ENCODE data around the gene UBE2M.

Gene UBE2M

DNA sequence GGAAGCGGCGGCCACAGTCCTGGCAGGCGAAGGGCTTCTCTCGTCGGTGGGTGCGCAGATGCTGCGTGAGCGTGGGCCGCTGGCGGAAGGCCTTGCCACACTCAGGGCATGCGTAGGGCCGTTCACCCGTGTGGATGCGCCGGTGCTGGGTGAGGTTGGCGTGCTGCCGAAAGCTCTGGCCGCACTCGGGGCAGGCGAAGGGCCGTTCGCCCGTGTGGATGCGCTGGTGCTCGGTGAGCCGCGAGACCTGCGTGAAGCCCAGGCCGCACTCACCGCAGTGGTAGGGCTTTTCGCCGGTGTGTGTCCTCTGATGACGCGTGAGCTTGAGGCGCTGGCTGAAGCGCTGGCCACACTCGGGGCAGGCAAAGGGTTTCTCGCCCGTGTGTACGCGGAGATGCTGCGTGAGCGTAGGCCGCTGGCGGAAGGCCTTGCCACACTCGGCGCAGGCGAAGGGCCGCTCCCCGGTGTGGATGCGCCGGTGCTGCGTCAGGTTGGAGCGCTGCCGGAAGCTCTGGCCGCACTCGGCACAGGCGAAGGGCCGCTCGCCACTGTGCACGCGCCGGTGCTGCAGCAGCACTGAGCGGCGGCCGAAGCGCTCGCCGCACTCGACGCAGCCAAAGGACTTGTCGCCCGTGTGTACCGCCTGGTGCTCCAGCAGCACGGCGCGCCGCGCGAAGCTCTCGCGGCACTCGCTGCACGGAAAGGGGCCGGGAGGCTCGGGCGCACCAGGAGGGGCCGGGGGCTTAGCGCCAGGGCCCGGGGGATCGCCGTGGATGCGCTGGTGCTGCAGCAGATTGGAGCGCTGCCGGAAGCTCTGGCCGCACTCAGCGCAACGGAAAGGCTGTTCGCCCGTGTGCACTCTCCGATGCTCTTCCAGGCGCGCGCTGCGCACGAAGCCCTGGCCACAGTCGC lies 4.0 kb upstream of the UBE2M start:
- H3K27me3 Mint-ChIP-seq = no peaks in the 10 kb centered on the region
- peak; percentile 74 for DNase-seq
- peaks cover 50% of the 10 kb centered on the region for H3K4me1 Mint-ChIP-seq (ENCODE audit: low read depth)
- H3K27ac Mint-ChIP-seq = peak overlapping the region; percentile 71
- peaks cover 48% of the 10 kb centered on the region for H3K36me3 Mint-ChIP-seq (ENCODE audit: low read depth)
- no peaks in the 10 kb centered on the region for H3K9me3 Mint-ChIP-seq
- H3K4me3 Mint-ChIP-seq = peak overlapping the region; percentile 97

DNA sequence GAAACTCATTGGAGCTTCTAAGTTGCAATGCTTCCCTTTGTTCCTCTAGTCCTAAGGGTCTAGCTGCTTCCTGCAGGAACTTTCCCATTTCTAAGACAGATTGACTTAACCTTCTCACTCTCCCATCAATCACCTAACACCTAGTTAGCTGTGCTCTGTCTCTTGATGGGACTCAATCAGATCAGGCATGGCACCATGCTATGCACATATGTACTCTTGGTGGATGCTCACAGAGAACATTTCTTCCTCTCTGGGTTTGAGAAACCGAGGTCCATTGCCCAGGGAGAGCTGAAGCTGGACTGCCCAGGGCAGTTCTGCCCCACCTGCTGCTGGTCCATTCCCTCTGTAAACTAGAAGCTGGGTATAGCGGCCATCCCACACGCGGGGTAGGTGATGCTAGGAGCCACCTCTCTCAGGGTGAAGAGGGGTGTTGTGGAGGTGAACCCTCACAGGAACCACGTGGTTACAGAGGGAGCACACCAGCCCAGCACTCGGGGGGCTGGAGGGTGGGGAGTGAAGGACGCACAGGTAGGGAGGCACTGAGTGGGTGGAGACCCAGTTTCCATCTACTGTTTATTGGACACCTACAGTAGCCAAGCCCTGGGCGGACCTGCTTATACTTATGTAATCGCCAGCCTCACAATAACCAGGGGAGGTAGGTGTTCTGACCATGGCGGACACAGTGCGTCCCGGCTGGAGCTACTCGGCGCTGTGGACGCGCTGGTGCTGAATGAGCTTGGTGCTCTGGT lies 3.1 kb upstream of the UBE2M start:
- H3K27ac Mint-ChIP-seq = peak overlapping the region; percentile 71
- H3K4me3 Mint-ChIP-seq = peak overlapping the region; percentile 97
- H3K36me3 Mint-ChIP-seq (ENCODE audit: low read depth) = peaks cover 48% of the 10 kb centered on the region
- no peaks in the 10 kb centered on the region for H3K9me3 Mint-ChIP-seq
- peak; percentile 45 for DNase-seq
- no peaks in the 10 kb centered on the region for H3K27me3 Mint-ChIP-seq
- peaks cover 58% of the 10 kb centered on the region for H3K4me1 Mint-ChIP-seq (ENCODE audit: low read depth)

DNA sequence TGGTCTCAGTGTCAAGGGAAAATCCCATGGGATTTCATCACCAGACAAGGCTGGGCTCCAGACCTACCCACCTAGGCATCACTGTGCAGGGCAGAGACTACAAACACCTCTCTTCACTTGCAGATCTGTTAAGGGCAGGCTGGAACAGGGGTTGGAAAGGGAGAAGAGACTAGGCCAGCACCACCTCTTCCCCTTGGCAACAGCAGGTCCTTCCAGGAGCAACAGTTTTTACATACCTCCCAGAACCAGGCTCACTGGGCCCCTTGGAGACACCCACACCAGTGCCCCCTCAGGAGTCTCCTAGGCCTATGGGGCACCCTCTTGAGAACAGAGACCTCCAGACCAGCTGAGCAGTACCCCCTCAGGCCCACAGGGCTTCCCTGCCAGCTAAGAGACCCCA lies 2.5 kb upstream of the UBE2M start:
- peak; percentile 38 for DNase-seq
- H3K9me3 Mint-ChIP-seq = no peaks in the 10 kb centered on the region
- H3K27ac Mint-ChIP-seq = peak overlapping the region; percentile 100
- H3K27me3 Mint-ChIP-seq = no peaks in the 10 kb centered on the region
- peaks cover 64% of the 10 kb centered on the region for H3K4me1 Mint-ChIP-seq (ENCODE audit: low read depth)
- H3K4me3 Mint-ChIP-seq = peak overlapping the region; percentile 97
- peaks cover 48% of the 10 kb centered on the region for H3K36me3 Mint-ChIP-seq (ENCODE audit: low read depth)

DNA sequence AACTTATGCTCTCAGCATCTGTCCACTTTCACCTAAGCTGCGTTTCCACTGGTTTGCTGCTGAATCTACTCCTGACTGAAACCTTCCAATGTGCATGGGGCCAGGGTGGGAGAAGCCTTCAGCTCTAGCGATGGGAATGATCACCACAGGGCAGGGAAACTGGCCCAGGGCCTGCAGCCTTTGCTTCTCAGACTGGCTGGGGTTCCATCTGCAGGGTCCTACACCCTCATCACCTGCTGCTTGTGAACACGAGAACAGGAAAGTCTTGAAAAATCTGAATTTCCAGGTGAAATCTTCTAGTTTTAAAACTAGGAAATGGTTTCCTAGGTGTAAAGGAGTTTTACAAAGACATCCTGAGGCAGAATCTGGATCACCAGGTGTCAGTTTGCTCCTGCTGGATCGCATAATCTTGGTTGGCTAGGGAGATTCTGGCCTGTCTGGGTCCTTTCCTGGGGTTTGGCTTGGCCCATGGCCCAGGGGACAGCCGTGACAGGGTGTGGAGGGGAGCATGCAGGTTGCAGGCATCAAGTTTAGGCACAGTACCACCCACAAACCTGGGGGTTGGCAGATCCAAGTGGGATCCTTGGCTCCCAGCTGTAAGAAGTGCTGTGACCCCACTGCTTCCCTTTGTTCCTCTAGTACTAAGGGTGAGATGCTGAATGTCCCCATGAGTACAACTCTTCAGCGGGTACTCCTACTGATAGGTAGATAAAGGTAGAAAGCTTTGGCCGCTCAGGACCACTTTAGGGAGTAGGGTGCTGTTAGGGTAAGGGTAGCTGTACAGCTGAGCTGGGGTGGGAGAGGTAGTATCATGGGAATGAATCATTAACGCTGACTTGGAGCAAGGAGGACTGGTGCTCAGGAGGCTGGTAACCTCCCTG lies 1.8 kb upstream of the UBE2M start:
- no peaks in the 10 kb centered on the region for H3K27me3 Mint-ChIP-seq
- peaks cover 55% of the 10 kb centered on the region for H3K36me3 Mint-ChIP-seq (ENCODE audit: low read depth)
- H3K27ac Mint-ChIP-seq = peak overlapping the region; percentile 100
- peaks cover 69% of the 10 kb centered on the region for H3K4me1 Mint-ChIP-seq (ENCODE audit: low read depth)
- peak overlapping the region; percentile 97 for H3K4me3 Mint-ChIP-seq
- no peaks in the 10 kb centered on the region for H3K9me3 Mint-ChIP-seq
- peak; percentile 39 for DNase-seq

DNA sequence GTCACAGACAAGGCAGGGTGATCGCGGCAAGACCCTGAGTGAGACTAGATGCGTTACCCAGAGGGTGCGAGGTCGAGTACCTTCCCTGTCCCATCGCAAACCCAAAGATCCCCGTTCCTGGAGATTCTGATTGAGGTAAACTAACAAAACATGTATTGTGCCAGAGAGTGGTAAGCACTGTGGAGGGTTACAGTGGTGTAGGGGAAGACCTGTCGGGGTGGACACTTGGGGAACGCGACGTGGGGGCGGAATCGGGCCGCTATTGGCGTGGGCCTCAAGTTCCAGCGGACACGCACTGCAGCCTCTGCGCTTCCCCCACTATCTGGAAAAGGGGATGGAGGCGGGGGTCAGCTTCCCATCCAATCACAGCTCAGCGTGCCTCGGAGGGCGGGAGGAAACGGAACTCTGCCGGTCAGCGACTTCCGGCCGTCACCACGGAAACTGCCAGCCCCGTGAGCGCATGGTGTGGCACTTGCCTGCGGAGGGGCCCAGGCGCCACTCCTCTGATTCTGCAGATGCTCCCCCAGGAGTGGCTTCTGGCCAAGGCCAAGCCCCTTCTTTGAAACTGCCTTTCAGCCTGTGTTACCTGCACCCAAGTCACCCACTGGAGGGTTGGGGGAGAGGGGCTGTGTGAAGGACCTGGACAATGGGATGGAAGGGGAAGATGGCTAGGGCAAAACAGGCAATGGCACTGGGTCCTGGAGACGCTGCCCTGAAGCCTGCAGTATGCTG lies 1.0 kb upstream of the UBE2M start:
- no peaks in the 10 kb centered on the region for H3K9me3 Mint-ChIP-seq
- peak; percentile 84 for DNase-seq
- peak overlapping the region; percentile 97 for H3K4me3 Mint-ChIP-seq
- H3K36me3 Mint-ChIP-seq (ENCODE audit: low read depth) = peaks cover 61% of the 10 kb centered on the region
- H3K4me1 Mint-ChIP-seq (ENCODE audit: low read depth) = peaks cover 73% of the 10 kb centered on the region
- no peaks in the 10 kb centered on the region for H3K27me3 Mint-ChIP-seq
- H3K27ac Mint-ChIP-seq = peak overlapping the region; percentile 100

DNA sequence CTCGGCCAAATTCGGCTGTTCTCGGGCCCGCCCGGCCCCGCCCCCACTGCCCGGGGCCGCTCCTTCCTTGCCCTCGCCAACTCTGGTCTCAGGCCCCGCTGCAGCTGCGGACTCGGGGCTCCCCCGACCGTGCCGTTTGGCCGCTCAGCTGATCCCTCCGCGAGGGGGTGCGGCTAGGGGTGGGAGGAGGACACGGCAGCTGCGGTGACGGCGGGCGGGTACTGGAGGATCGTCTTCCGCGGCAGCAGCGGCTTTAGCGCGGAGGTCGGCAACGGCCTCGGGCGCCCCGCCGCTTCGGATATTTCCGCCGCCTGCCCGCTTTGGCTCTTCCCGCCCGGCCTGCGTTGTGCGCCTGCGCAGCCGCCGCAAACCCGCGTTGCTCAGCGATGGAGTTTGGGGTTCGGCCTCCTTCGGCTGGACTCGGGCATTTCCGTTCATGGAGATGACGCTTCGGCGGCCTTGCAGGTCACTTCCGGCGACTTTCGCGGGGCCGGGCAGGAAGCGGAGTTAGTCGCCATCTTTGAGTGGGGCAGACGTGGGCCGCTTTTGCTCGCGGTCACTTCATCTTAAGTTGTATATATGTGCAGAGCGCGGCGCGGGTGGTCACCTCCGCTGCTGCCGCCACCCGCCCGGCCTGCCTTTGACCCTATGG lies 338 bp upstream of the UBE2M start:
- Mint-ChIP-seq H3K9me3 (no peaks in the 10 kb centered on the region), H3K27ac (peak overlapping the region; percentile 100), H3K4me3 (peak overlapping the region; percentile 97), H3K27me3 (no peaks in the 10 kb centered on the region), H3K4me1 (ENCODE audit: low read depth) (peaks cover 75% of the 10 kb centered on the region), H3K36me3 (ENCODE audit: low read depth) (peaks cover 68% of the 10 kb centered on the region)
- peak; percentile 99 for DNase-seq

DNA sequence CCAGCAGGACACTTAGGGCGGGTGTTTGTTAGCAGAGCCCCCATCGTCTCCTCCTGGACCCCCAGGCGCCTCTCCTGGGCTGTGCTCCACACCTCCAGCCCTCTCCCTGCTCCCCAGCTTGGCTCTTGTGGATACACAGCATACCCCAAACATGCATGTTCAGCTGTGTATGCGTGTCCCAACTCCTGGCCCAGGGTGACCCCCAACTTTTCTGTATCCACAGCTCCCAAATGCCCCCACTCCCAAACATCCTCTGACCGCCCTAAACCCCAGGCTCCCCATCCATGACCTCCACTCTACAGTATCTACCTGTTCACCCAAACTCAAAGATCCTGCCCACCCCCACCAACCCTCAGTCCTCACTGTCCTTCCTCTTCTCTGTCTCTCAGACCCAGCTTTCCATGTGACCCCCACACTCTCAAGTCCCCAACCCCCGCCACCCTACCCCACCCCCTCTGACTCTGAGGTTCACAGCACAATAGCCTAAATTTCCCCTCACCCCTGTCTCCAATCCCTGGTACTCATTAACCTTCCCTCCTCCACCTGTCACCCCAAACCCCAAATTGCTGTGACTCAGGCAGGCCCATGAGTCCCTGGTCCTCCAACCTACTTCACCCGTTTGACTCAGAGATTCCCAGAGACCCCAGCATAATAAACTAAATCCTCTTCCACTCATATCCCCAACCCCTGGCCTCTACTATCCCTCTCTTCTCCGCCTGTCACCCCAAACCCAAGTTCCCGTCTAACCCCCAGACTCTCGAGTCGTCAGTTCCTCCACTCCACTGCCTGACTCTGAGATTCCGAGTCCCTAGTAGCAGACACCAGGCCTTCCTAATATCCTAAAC lies 968 bp downstream of the UBE2M start:
- peak overlapping the region; percentile 96 for H3K27ac Mint-ChIP-seq
- no peak for DNase-seq
- H3K27me3 Mint-ChIP-seq = no peaks in the 10 kb centered on the region
- peaks cover 81% of the 10 kb centered on the region for H3K36me3 Mint-ChIP-seq (ENCODE audit: low read depth)
- peak overlapping the region; percentile 97 for H3K4me3 Mint-ChIP-seq
- H3K4me1 Mint-ChIP-seq (ENCODE audit: low read depth) = peaks cover 74% of the 10 kb centered on the region
- no peaks in the 10 kb centered on the region for H3K9me3 Mint-ChIP-seq

DNA sequence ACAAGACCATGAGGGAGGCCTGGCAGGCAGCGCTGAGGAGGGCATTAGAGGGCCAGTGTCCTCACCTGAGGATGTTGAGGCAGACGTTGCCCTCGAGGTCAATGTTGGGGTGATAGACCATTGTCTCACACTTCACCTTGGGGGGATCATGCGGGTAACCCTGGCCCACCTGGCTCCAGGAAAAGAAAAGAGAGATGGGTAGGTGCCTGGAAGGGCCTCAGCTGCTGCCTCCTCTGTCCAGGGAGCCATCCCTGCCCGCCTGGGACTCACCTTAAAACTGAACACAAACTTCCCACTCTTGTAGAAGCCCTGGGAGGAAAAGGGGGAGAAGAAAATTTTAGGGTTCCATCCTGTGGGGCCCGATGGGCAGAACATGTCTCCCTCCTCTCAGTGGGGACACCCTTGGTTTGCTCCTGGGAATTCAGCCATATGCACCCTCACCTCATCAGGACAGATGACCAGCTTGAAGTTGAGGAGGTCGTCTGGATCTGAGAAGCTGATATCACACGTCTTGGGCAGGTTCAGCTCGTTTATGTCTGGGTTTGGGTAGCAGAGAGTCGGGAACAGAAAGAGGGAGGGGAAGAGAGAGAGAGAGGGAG lies 1.7 kb downstream of the UBE2M start:
- peak overlapping the region; percentile 97 for H3K4me3 Mint-ChIP-seq
- H3K27ac Mint-ChIP-seq = peak overlapping the region; percentile 96
- H3K36me3 Mint-ChIP-seq (ENCODE audit: low read depth) = peaks cover 83% of the 10 kb centered on the region
- no peaks in the 10 kb centered on the region for H3K9me3 Mint-ChIP-seq
- H3K4me1 Mint-ChIP-seq (ENCODE audit: low read depth) = peaks cover 72% of the 10 kb centered on the region
- H3K27me3 Mint-ChIP-seq = no peaks in the 10 kb centered on the region
- no peak for DNase-seq

DNA sequence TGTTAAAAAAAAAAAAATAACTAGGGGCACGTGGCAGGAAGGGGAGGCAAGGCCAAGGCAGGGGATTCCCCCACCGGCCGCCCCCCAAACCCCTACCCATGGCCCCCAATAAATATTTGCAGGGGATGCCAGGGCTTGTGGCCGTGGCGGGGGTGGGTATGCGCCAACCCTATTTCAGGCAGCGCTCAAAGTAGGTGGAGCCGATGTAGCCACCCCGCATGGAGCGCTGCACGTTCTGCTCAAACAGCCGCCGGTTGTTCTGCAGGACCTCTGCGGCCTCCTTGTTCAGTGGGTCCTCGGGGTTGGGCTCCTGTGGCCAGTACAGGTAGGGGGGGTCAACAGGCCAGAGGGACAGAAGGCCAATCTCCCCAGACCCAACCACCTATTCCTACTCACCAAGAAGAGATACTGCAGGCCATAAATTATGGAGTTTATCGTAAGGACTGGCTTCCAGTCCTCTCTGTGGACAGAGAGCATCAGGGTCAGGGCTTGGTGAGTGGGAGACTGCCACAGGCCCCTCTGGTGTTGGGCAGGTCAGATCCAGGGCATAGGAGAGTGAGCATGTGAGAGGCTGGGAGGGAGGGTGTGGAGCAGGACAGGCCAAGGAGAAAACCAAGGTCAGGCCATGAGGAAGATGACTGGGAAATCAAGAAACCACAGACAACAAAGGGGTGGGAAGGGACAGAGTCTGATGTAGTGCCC lies 2.3 kb downstream of the UBE2M start:
- Mint-ChIP-seq H3K27me3 (no peaks in the 10 kb centered on the region), H3K27ac (peak overlapping the region; percentile 96), H3K4me3 (peak overlapping the region; percentile 97), H3K9me3 (no peaks in the 10 kb centered on the region), H3K36me3 (ENCODE audit: low read depth) (peaks cover 84% of the 10 kb centered on the region), H3K4me1 (ENCODE audit: low read depth) (peaks cover 67% of the 10 kb centered on the region)
- DNase-seq = peak; percentile 29

DNA sequence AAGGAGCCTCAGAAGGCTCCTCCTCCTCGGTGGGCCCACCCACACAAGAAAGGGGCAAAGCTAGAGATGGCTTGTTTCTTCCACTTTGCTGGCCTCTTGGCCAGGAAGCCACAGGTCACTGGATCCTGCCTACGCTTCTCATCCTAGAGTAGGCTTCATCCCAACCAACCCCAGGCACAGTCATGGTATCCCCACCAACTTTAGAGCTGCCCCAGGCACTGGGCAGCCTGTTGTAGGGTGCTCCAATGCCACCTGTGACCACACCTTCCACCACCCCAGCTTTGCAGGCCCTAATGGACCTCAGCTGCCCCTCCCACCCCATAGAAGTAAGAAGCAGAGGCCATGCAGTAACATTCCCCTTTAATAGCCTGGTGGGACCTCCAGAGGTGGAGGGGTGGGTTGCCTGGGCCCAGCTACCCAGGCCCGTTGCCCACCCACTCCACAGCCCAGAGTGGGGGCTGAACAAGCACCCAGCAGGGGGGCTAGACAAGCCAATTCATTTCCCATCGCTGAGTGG lies 3.0 kb downstream of the UBE2M start:
- H3K27ac Mint-ChIP-seq = peak overlapping the region; percentile 96
- H3K4me3 Mint-ChIP-seq = peak overlapping the region; percentile 97
- no peaks in the 10 kb centered on the region for H3K27me3 Mint-ChIP-seq
- no peak for DNase-seq
- peaks cover 64% of the 10 kb centered on the region for H3K4me1 Mint-ChIP-seq (ENCODE audit: low read depth)
- H3K9me3 Mint-ChIP-seq = no peaks in the 10 kb centered on the region
- peaks cover 90% of the 10 kb centered on the region for H3K36me3 Mint-ChIP-seq (ENCODE audit: low read depth)

DNA sequence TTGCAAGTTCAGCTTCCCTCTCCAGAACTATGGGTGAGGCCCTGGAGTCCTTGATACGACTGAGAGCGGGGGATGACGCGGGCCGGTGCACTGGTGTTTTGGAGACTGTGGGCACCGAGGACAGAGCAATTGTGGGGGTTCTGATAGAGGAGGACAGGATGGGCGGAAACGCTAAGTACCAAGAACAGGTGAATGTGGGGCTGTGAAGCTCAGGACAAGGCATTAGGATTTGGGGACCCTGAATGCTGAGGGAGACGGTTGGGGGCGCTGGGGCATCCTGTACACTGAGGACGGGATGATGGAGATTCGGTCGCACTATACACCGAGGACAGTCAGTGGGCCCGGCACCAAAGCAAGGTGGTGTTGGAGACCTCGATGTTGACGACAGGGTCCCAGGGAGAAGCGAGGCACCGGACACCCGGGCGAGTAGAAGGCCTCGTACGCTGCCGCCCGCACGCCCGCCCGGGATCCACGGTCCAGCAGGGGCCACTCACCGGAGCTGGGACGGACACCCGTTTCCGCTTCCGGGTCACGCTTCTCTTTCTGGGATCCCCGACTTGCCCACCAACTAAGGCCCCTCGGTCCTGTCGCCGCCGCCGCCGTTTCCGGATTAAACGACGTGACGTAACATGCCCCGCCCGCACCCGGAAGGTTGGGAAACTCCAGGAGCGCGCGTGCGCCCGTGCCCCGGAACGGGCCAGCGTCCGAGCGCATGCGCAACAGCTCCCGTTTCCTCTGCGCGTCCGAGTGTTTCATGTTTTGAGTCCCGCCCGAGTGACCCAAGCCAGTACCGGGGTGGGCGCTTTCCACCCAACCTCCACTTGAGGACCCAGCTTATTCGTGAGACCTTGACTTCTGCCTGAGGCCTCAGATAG lies 3.7 kb downstream of the UBE2M start, which contains the start of gene CHMP2A:
Gene CHMP2A, minus strand, starts transcription at position 612 of the 875 bp plus-strand sequence. CDS start 893 bp downstream, outside the sequence.
- DNase-seq = peak; percentile 99
- Mint-ChIP-seq H3K27me3 (no peaks in the 10 kb centered on the region), H3K4me1 (ENCODE audit: low read depth) (peaks cover 59% of the 10 kb centered on the region), H3K27ac (peak within 1 kb of the TSS; percentile 96), H3K4me3 (peak within 1 kb of the TSS; percentile 97), H3K9me3 (no peaks in the 10 kb centered on the region), H3K36me3 (ENCODE audit: low read depth) (peaks cover 93% of the 10 kb centered on the region)
